GM19395 (cell line): ENCODE measurements around the gene USH1C.

Experiments used
- ATAC-seq: cut with Tn5 transposase; IDR thresholded peaks from one replicate; pipeline ENCODE4 v1.9.1; 2021; ENCODE audit warnings: mild to moderate bottlenecking, moderate library complexity; ENCODE audit not compliant: unreplicated experiment

The USH1C gene

DNA sequence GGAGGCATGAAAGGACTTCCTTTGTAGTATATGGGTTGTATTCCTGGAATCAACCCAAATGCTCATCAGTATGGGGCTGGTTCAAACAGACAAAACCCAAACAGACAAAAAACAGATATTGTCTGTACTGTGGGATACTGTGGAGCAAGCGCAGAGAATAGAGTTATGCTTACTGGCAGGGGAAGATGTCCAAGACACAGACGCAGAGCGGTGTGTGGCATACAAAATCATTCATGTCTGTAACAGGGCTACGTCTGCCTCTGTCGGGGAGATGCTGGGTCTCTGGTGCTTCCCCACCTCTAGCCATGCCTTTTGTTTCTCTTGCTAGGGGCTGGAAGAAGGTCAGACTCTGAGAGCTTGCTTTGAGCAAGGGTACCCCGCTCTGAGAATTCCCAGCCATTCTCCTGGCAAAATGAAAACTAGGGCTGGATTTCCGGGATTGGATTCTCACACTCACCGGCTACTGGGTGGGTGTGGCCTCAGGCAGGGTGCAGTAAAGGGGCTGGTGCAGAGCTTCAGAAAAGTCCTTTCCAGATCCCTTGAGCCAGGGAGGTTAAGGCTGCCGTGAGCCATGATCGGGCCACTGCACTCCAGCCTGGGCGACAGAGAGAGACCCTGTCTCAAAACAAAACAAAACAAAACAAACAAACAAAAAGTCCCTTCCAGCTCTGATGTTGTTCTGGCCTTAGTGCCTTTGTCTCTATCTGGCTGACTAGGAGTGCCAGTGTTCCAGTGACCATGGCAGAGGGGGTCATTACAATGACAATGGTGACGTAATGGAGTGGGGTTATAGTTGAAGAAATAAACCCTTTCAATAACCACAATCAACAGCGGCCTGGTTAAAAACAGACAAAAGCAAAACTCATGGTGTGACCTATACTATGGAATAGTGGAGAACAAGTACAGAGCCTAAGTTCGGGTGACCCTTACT, 64.7 kb downstream of the USH1C start:
- ATAC-seq: no peak

GRCh38 chr11:17478070-17478469, 66.1 kb downstream of the USH1C start:
- no peak for ATAC-seq

GRCh38 chr11:17477361-17477760, 66.9 kb downstream of the USH1C start:
- no peak for ATAC-seq

DNA sequence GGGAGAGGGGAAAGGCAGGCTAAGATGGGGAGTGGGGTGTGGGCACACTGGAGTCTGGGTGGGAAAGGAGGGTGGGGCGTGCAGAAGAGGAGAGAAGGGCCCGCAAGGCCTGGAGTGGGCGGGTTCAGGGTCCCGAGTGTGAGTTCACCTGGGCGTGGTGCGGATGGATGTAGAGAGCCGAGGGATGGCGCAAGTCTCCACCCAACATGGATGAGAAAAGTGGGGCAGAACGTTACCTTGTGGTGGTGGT, 67.2 kb downstream of the USH1C start:
- no peak for ATAC-seq

DNA sequence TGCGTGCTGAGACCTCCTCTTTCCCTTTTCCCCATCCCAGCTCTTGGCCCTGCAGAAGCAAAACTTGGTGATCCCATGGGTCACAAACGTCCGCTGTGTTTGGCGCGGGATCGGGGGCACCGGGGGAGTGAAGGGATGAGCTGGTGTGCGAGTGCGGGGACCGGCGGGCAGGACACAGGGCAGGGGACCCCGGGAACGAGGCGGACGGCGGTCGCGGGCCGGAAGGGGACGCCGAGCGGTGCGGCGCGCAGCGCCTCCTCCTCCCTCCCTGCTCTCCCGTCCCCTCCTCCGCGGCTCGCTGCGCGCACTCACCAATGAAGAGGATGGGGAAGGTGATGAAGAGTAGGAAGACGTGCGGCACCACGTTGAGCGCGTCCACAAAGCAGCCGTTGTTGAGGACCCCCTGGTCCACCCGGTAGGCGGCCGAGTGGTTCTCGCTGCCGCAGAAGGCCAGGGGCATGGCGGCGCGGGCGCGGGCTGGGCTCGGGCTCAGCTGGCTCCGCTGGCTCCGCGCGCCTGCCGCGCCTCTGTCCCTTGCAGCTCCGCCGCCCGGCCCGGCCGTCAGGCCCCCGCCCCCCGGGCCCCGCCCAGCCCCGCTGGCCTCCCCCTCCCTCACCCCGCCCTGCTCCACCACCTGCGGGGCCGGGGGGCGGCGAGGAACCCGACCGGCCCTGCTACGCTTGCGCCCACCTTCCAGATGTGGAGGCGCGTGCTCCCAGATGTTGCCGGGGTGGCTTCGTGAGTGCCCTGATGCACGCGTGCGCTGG, 67.7 kb downstream of the USH1C start, which contains the start of gene ABCC8:
TSS of gene ABCC8 (minus strand) at position 529 of the 767 bp plus-strand sequence. CDS start at position 460, 69 bp downstream.
- ATAC-seq: no peak

DNA sequence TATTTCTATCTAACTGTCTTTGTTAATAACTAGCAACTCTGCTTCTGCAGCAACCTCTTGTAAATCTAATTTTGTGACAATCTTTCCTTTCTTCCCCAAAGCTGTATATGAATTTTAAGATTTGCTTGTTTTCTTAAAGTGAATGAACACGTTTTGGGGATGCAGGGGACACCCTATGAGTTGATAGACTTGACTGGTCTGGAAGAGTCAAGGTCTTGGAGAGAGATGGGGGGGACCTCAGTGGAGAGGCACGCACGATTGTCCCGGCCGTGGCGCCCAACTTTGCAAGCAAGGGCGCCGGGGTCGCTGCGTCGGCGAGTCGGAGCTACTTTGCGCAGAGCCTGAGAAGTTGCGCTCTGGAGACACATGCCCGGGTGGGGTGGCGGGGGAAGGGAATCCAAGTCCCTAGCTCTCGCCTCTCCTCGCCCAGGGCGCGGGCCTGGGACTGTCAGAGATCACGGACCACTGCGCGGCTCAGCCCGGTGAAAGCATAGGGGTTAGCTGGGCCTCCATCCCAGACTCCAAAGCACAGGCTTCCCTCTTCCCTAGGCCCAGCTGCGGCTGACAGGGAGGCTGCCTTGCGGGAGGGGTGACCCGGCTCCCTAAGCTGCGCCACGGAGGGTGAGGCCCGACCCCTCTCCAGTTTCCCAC, 68.4 kb downstream of the USH1C start:
- ATAC-seq: no peak

- ATAC-seq: no peak
Observed at GRCh38 chr11:17473071-17473744, 71.0 kb downstream of the USH1C start.

DNA sequence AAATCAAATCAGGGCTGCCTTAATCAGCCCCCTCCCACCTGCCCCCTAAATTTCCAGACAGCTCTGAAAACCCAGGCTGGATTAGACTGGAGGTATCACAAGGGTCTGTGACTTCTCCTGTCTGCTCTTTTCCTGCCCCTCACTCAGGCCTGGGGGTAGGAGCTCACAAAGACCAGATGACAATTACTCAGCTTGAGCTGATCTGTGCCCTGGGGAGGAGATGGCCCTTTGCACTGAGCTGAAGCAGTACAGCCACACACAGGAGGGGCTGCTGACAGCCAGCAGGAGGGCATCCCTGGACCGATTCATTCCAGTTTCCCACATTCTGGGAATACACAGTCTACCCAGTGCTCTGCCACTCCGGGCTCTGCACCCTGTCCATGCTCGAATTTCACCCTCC, 71.7 kb downstream of the USH1C start:
- ATAC-seq: no peak

GRCh38 chr11:17471501-17471900, 72.7 kb downstream of the USH1C start:
- no peak for ATAC-seq

DNA sequence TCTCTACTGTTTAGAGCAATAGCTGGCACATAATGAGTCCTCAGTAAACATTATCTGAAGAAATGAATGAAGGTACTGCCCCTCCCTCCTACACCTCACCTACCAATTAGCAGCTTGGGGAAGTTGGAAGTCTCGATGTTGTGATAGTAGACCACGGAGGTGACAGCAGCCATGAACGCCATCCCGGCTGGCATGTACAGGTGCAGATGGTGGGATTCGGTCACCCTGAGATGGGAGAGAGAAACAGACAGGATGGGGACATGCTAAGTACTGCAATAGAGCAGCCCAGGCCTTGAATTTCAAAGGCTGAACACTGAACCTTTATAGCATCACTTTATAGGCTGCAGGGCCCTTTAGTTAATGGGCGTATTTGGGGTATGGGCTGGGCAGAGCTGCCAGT, 74.2 kb downstream of the USH1C start:
- no peak for ATAC-seq

DNA sequence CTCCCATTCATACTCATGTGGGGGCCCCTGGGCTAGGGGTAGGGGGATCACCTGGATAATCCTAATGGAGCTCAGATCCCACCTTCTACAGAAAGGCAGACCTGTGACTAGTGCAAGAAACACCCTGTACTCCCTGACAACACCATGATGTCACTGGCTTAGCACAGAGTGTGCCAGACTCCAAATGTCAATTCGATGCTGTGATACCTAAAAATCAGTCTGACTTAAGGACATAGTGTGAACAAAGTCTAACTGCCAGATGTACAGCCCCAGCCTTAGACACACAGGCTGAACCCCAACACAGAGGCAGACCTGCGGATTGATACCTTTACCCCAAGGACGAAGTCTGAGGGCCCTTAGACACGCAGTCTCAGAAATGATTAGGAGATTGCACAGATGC, 76.1 kb downstream of the USH1C start:
- no peak for ATAC-seq

- no peak for ATAC-seq
Observed at GRCh38 chr11:17463546-17464174, 80.6 kb downstream of the USH1C start.

DNA sequence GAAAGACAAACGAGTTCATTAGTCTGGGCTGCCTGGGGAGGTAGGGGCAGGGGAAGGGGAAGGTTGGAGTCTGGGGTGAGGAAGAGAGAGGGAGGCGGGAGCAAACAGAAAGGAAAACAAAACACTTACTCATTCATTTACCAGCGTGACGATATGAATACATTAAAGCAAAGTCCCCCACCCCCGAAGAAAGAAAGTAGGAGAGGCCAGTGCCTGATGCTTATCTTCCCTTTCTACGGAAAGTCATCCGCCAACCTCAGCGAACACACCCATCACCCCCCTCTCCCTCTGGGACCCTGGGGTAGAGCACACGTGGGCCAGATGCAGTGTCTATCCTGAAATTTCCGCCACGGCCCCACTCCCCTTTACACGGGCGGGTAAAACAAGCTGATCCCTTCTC, 81.3 kb downstream of the USH1C start:
- ATAC-seq: no peak

- ATAC-seq: no peak
Observed at GRCh38 chr11:17460406-17460805, 83.8 kb downstream of the USH1C start.

GRCh38 chr11:17459236-17459896, 84.8 kb downstream of the USH1C start:
- no peak for ATAC-seq

DNA sequence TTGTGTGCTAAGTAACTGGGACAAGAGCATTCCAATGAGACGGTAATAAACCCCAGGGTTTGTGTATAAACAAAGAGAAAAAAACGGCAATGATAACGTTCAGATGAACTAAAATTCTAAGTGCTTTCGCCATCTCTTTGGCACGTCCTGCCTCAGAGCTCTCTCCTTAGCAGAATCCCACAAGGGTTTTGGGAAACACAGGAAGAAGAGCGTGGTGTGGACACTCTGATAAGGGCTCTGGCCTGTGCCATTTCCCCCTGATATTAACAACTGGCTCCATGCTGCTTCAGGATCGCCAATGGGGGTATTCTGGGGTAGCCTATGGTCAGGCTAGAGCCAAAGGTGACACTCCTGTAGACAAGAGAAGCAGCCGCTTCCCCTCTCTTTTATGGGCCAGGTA, 85.9 kb downstream of the USH1C start:
- no peak for ATAC-seq

- no peak for ATAC-seq
Observed at GRCh38 chr11:17457396-17458173, 86.6 kb downstream of the USH1C start.

DNA sequence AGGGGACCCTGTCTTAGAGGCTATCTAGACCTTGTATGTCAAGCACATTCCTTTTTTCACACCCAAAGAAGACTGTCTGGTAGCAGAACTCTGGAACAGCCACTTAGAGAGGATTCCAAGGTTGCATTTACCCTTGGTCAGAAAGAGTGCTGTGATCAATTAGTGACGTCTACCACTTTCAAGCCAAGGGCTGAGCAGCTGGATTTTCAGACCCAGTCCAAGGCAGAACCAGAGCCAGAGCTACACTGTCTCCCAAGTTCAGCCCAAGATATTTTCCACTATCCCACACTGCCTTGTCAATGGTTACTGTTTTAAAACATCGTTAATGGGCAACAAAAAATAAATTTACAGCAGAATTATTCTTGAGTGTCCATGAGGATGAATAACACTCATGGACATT, 91.5 kb downstream of the USH1C start:
- ATAC-seq: no peak

GRCh38 chr11:17449158-17449557, 95.1 kb downstream of the USH1C start:
- no peak for ATAC-seq
